ENCODE measurements around the gene SCN1B.

DNA sequence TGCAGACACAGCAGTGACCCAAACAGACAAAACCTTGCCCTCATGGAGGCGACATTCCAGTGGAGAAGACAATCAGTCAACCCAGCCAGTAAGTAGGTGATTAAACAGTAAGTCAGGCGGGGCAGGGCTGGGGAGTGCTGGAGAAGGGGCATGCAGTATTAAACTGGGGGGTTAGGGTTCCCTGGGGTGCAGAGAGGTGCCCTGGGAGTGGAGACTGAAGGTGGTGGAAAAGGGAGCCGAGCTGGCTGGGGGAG, 54.2 kb downstream of the SCN1B start:
- TF ChIP-seq GABPA (IDR thresholded peaks at IDR 0.05; ENCODE audit: low read depth) (no peak), KDM1A (IDR thresholded peaks at IDR 0.05; ENCODE audit: borderline replicate concordance) (no peak), SIN3A (IDR thresholded peaks at IDR 0.05; ENCODE audit: low read depth, low read length) (no peak), LARP7 (IDR thresholded peaks at IDR 0.05) (no peak), CTCF (IDR thresholded peaks at IDR 0.05 in 2 of 3, conservative IDR thresholded peaks at IDR 0.05 in 1 of 3; ENCODE audit: control insufficient read depth in 2 of 3, extremely low read depth in 1 of 3, insufficient read depth in 1 of 3, low read depth in 3 of 3, low read length in 3 of 3) (no peak), MYC (IDR thresholded peaks at IDR 0.05; ENCODE audit: insufficient read depth, insufficient read length, insufficient replicate concordance, low read length, severe bottlenecking) (no peak), NRF1 (conservative IDR thresholded peaks at IDR 0.05; ENCODE audit: low read depth, low read length) (no peak), PAX8 (IDR thresholded peaks at IDR 0.05) (no peak), BHLHE40 (IDR thresholded peaks at IDR 0.05; ENCODE audit: borderline replicate concordance in 1 of 2, low read depth in 2 of 2, low read length in 1 of 2) (no peak), CHD4 (IDR thresholded peaks at IDR 0.05) (no peak), EP300 (IDR thresholded peaks at IDR 0.05; ENCODE audit: borderline replicate concordance in 1 of 2, control insufficient read depth in 1 of 2, low read depth in 2 of 2, low read length in 2 of 2) (no peak), SP1 (IDR thresholded peaks at IDR 0.05; ENCODE audit: low read depth, low read length) (no peak)
- TF ChIP-seq, protein P1, sequence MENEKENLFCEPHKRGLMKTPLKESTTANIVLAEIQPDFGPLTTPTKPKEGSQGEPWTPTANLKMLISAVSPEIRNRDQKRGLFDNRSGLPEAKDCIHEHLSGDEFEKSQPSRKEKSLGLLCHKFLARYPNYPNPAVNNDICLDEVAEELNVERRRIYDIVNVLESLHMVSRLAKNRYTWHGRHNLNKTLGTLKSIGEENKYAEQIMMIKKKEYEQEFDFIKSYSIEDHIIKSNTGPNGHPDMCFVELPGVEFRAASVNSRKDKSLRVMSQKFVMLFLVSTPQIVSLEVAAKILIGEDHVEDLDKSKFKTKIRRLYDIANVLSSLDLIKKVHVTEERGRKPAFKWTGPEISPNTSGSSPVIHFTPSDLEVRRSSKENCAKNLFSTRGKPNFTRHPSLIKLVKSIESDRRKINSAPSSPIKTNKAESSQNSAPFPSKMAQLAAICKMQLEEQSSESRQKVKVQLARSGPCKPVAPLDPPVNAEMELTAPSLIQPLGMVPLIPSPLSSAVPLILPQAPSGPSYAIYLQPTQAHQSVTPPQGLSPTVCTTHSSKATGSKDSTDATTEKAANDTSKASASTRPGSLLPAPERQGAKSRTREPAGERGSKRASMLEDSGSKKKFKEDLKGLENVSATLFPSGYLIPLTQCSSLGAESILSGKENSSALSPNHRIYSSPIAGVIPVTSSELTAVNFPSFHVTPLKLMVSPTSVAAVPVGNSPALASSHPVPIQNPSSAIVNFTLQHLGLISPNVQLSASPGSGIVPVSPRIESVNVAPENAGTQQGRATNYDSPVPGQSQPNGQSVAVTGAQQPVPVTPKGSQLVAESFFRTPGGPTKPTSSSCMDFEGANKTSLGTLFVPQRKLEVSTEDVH (IDR thresholded peaks at IDR 0.05; ENCODE audit: low read depth, partially characterized antibody) = no peak
- TF ChIP-seq, protein P2, sequence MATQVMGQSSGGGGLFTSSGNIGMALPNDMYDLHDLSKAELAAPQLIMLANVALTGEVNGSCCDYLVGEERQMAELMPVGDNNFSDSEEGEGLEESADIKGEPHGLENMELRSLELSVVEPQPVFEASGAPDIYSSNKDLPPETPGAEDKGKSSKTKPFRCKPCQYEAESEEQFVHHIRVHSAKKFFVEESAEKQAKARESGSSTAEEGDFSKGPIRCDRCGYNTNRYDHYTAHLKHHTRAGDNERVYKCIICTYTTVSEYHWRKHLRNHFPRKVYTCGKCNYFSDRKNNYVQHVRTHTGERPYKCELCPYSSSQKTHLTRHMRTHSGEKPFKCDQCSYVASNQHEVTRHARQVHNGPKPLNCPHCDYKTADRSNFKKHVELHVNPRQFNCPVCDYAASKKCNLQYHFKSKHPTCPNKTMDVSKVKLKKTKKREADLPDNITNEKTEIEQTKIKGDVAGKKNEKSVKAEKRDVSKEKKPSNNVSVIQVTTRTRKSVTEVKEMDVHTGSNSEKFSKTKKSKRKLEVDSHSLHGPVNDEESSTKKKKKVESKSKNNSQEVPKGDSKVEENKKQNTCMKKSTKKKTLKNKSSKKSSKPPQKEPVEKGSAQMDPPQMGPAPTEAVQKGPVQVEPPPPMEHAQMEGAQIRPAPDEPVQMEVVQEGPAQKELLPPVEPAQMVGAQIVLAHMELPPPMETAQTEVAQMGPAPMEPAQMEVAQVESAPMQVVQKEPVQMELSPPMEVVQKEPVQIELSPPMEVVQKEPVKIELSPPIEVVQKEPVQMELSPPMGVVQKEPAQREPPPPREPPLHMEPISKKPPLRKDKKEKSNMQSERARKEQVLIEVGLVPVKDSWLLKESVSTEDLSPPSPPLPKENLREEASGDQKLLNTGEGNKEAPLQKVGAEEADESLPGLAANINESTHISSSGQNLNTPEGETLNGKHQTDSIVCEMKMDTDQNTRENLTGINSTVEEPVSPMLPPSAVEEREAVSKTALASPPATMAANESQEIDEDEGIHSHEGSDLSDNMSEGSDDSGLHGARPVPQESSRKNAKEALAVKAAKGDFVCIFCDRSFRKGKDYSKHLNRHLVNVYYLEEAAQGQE (IDR thresholded peaks at IDR 0.05; ENCODE audit: low read depth, low read length) = no peak
